Measurements from ENCODE around the gene GREB1.

DNA sequence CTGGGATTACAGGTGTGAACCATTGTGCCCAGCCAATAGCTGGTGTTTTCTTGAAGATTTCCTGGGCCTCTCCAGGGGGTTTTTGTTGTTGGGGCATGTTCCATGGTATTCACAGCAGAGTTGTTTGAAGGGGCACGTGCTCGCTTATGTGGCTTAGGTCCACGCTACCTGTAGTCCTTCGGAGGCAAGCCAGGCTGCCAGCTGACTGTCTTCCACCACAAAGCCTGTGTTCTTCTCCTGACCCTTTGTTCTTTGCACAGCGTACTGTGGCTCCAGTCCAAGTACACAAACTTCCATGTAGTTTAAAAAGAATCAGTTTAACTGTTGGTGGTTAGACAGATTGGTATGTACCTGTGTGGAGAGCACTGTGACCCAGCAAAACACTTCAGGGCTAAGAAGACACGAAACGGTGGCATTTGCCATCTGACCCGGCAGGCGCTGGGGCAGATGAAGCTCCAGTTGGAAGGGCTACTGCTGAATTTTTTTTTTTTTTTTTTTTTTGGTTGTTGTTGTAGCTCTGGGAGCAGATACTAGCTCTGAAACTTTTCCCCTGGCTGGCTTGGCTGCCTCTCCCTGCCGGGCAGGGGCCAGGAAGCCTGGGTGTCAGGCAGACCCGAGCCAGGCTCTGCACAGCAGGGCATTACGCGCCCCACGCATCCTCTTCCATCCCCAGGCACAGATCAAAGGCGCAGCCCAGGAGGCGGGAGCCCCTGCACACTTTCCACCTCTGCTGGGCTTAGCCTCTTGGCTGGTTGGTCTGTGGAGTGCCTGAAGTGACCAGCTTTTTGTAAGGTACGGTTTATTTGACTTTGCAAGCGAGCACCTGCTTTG is 5.7 kb downstream of the GREB1 start:
- TF ChIP-seq CTCF (conservative IDR thresholded peaks at IDR 0.05) (no peak), EZH2 (IDR thresholded peaks at IDR 0.05; ENCODE audit: low read depth) (no peak)
